Measurements from ENCODE around the gene RHBDL3. TPM values are rescaled to one million over a fixed set of nuclear protein-coding genes. Genes with fewer than 3 reads are reported as not detected.

The RHBDL3 gene
- total RNA-seq, 1 experiment from 2014 or later: not detected

GRCh38 chr17:32361270-32361669, 95.6 kb downstream of the RHBDL3 start:
- H3K27ac ChIP-seq (ENCODE audit: low read length): no peak overlapping the region
- H3F3A ChIP-seq (ENCODE audit: low read length, unreplicated experiment): no peaks in the 10 kb centered on the region
- intact Hi-C loops (cut with micrococcal nuclease): no loop called here
- H3K27me3 ChIP-seq (ENCODE audit: low read length): no peaks in the 10 kb centered on the region
- ChIA-PET POLR2A (ENCODE audit: unreplicated experiment) (no interaction called here), CTCF (no interaction called here)
- no peaks in the 10 kb centered on the region for H3K9me2 ChIP-seq (replicated peaks; ENCODE audit: low read length)
- no peak overlapping the region for H3K4me2 ChIP-seq (ENCODE audit: low read length)
- H3K4me1 ChIP-seq (ENCODE audit: insufficient read depth, low read length): no peaks in the 10 kb centered on the region
- no peak overlapping the region for H2AFZ ChIP-seq (ENCODE audit: low read length)
- H3K9me3 ChIP-seq (ENCODE audit: low read length): no peaks in the 10 kb centered on the region
- peaks cover 74% of the 10 kb centered on the region for H3K36me3 ChIP-seq (ENCODE audit: low read depth, low read length)
- DNase-seq (no peak), ATAC-seq (no peak)
- H3K79me2 ChIP-seq (ENCODE audit: low read length): peaks cover 64% of the 10 kb centered on the region
- no peak overlapping the region for H3K9ac ChIP-seq (ENCODE audit: low read length)
- TF ChIP-seq EZH2phosphoT487 (IDR thresholded peaks at IDR 0.05; ENCODE audit: borderline replicate concordance, low read length) (no peak), CTCF (conservative IDR thresholded peaks at IDR 0.05; ENCODE audit: low read depth, low read length) (no peak), EZH2 (IDR thresholded peaks at IDR 0.05; ENCODE audit: low read length, unreplicated experiment) (no peak)
- H4K20me1 ChIP-seq (ENCODE audit: low read length): peaks cover 31% of the 10 kb centered on the region
- no TSS peak for BruUV-seq (replicated peaks)
- no peak overlapping the region for H3K4me3 ChIP-seq (ENCODE audit: low read length)

GRCh38 chr17:32370426-32370825, 104.8 kb downstream of the RHBDL3 start:
- TF ChIP-seq CTCF (conservative IDR thresholded peaks at IDR 0.05; ENCODE audit: low read depth, low read length) (no peak), EZH2phosphoT487 (IDR thresholded peaks at IDR 0.05; ENCODE audit: borderline replicate concordance, low read length) (no peak), EZH2 (IDR thresholded peaks at IDR 0.05; ENCODE audit: low read length, unreplicated experiment) (no peak)
- H3K4me1 ChIP-seq (ENCODE audit: insufficient read depth, low read length): no peaks in the 10 kb centered on the region
- H3K9me2 ChIP-seq (replicated peaks; ENCODE audit: low read length): no peaks in the 10 kb centered on the region
- ATAC-seq (no peak), DNase-seq (no peak)
- peaks cover 80% of the 10 kb centered on the region for H3K36me3 ChIP-seq (ENCODE audit: low read depth, low read length)
- intact Hi-C loops (cut with micrococcal nuclease): no loop called here
- ChIA-PET POLR2A (ENCODE audit: unreplicated experiment) (no interaction called here), CTCF (no interaction called here)
- peaks cover 15% of the 10 kb centered on the region; the same call in 1 of the 2 replicates for H4K20me1 ChIP-seq (ENCODE audit: low read length)
- H2AFZ ChIP-seq (ENCODE audit: low read length): no peak overlapping the region
- H3K79me2 ChIP-seq (ENCODE audit: low read length): peaks cover 21% of the 10 kb centered on the region; the same call in 1 of the 2 replicates
- H3K4me3 ChIP-seq (ENCODE audit: low read length): no peak overlapping the region
- BruUV-seq (replicated peaks): no TSS peak
- no peaks in the 10 kb centered on the region for H3F3A ChIP-seq (ENCODE audit: low read length, unreplicated experiment)
- H3K9me3 ChIP-seq (ENCODE audit: low read length): no peaks in the 10 kb centered on the region
- H3K27me3 ChIP-seq (ENCODE audit: low read length): no peaks in the 10 kb centered on the region
- no peak overlapping the region for H3K9ac ChIP-seq (ENCODE audit: low read length)
- H3K27ac ChIP-seq (ENCODE audit: low read length): no peak overlapping the region
- H3K4me2 ChIP-seq (ENCODE audit: low read length): no peak overlapping the region

Small RNA genes lying within 50 kb of the gene (microRNA-seq; reads per million reads assigned to microRNA genes)
- not detected for gene MIR632 (ENCODE audit: unreplicated experiment)

Other genes with a start within 250 kb of the RHBDL3 start
- gene RHOT1, start 123.3 kb upstream of the RHBDL3 start, total RNA-seq (2014; rRNA removed): 20.9 and 22.3 TPM in 2 replicates
- 17.5 and 27.0 TPM in 2 replicates for gene C17orf75, start 76.3 kb downstream of the RHBDL3 start, total RNA-seq (2014; rRNA removed)
- 76.5 and 84.6 TPM in 2 replicates for gene ZNF207, start 84.3 kb downstream of the RHBDL3 start, total RNA-seq (2014; rRNA removed)
- 160 and 163 TPM in 2 replicates for gene PSMD11, start 178.7 kb downstream of the RHBDL3 start, total RNA-seq (2014; rRNA removed)
- 1.7 and 3.0 TPM in 2 replicates for gene CDK5R1, start 221.2 kb downstream of the RHBDL3 start, total RNA-seq (2014; rRNA removed)